ENCODE data around the gene HSD17B8. TPM values are rescaled to one million over a fixed set of nuclear protein-coding genes. Genes with fewer than 3 reads are reported as not detected.

The HSD17B8 gene
- total RNA-seq, 4 donors from 2014 or later = 7.9 to 28.3 (median 14.3) TPM

- Histone ChIP-seq H3K4me3 (no peak overlapping the region), H3K9me3 (no peaks in the 10 kb centered on the region), H3K4me1 (peaks cover 36 to 37% of the 10 kb centered on the region in 2 donors), H3K27me3 (no peaks in the 10 kb centered on the region), H3K27ac (peak overlapping the region in 3 of 4 donors; percentile 37 to 65 (median 43)), H3K36me3 (peaks cover 0 to 39% of the 10 kb centered on the region in 2 donors)
- ATAC-seq = peak in 1 of 2 donors; percentile 41
- DNase-seq = peak in 1 of 2 donors; percentile 51
- intact Hi-C loops (cut with DNase I; ENCODE audit: low total_unique reads) = loop anchor here (1.0 to 2.0 kb wide), 2 partner anchors 36 to 79 kb away; no protein-coding TSS in a partner anchor
- in situ Hi-C loops (cut with MboI; ENCODE audit: low sequenced_read_pairs in 4 of 4) = loop anchor here in 1 of 4 donors (10.0 kb wide), 1 partner anchor 47 kb away; no protein-coding TSS in a partner anchor
- TF ChIP-seq CTCF (IDR thresholded peaks at IDR 0.05 in 4 of 5, conservative IDR thresholded peaks at IDR 0.05 in 1 of 5) (peak; percentile 38 to 76 (median 62)), POLR2A (IDR thresholded peaks at IDR 0.05) (no peak)
Measured at GRCh38 chr6:33197431-33198048, 6.9 kb upstream of the HSD17B8 start.

- TF ChIP-seq CTCF (IDR thresholded peaks at IDR 0.05 in 4 of 5, conservative IDR thresholded peaks at IDR 0.05 in 1 of 5) = no peak
- TF ChIP-seq POLR2A (IDR thresholded peaks at IDR 0.05) = no peak
- Histone ChIP-seq H3K4me1 (peaks cover 35 to 37% of the 10 kb centered on the region in 2 donors), H3K27ac (peak overlapping the region in 3 of 4 donors; percentile 36 to 65 (median 37)), H3K9me3 (no peaks in the 10 kb centered on the region), H3K4me3 (no peak overlapping the region), H3K36me3 (peaks cover 0 to 46% of the 10 kb centered on the region in 2 donors), H3K27me3 (no peaks in the 10 kb centered on the region)
- ATAC-seq = no peak
- intact Hi-C loops (cut with DNase I; ENCODE audit: low total_unique reads) = no loop called here
- in situ Hi-C loops (cut with MboI; ENCODE audit: low sequenced_read_pairs in 4 of 4) = loop anchor here in 1 of 4 donors (10.0 kb wide), 1 partner anchor 46 kb away; no protein-coding TSS in a partner anchor
- DNase-seq = no peak
Measured at GRCh38 chr6:33198159-33198852, 6.1 kb upstream of the HSD17B8 start.

- in situ Hi-C loops (cut with MboI; ENCODE audit: low sequenced_read_pairs in 4 of 4) (loop anchor here in 1 of 4 donors (10.0 kb wide), 1 partner anchor 46 kb away; no protein-coding TSS in a partner anchor), intact Hi-C loops (cut with DNase I; ENCODE audit: low total_unique reads) (no loop called here)
- TF ChIP-seq POLR2A (IDR thresholded peaks at IDR 0.05) (no peak), CTCF (IDR thresholded peaks at IDR 0.05 in 4 of 5, conservative IDR thresholded peaks at IDR 0.05 in 1 of 5) (no peak)
- Histone ChIP-seq H3K4me3 (peak overlapping the region; percentile 84 to 98 (median 86)), H3K4me1 (peaks cover 36 to 40% of the 10 kb centered on the region in 2 donors), H3K9me3 (no peaks in the 10 kb centered on the region), H3K27me3 (no peaks in the 10 kb centered on the region), H3K36me3 (peaks cover 0 to 53% of the 10 kb centered on the region in 2 donors), H3K27ac (peak overlapping the region; percentile 94 to 98 (median 96))
- no peak for ATAC-seq
- no peak for DNase-seq
Measured at GRCh38 chr6:33198853-33199436, 5.5 kb upstream of the HSD17B8 start.

GRCh38 chr6:33199687-33200218 is 4.7 kb upstream of the HSD17B8 start:
- ATAC-seq (peak; percentile 37 to 38), DNase-seq (peak in 1 of 2 donors; percentile 78)
- Histone ChIP-seq H3K27ac (peak overlapping the region; percentile 94 to 98 (median 96)), H3K9me3 (no peaks in the 10 kb centered on the region), H3K27me3 (no peaks in the 10 kb centered on the region), H3K4me3 (peak overlapping the region; percentile 84 to 98 (median 86)), H3K36me3 (peaks cover 0 to 49% of the 10 kb centered on the region in 2 donors), H3K4me1 (peaks cover 40 to 46% of the 10 kb centered on the region in 2 donors)
- intact Hi-C loops (cut with DNase I; ENCODE audit: low total_unique reads) (loop anchor here (1.0 to 5.0 kb wide), 8 partner anchors 9 to 1072 kb away; partner anchors contain the start of genes ATF6B, BRD2, CUTA and KIFC1), in situ Hi-C loops (cut with MboI; ENCODE audit: low sequenced_read_pairs in 4 of 4) (loop anchor here in 1 of 4 donors (10.0 kb wide), 1 partner anchor 45 kb away; no protein-coding TSS in a partner anchor)
- TF ChIP-seq CTCF (IDR thresholded peaks at IDR 0.05 in 4 of 5, conservative IDR thresholded peaks at IDR 0.05 in 1 of 5) (no peak), POLR2A (IDR thresholded peaks at IDR 0.05) (no peak)

Data from gastrocnemius medialis (tissue), 4 donors.